KMS-11 (cell line): ENCODE results near the gene PAPPA2.

Experiments
- H2AFZ ChIP-seq: fragments of 200-600 bp; sonication (generic); 2 replicates; pipeline ENCODE4 v1.6.1; 2016; ENCODE audit warnings: antibody characterized with exemption, mixed run types, low read depth
- H3K27ac ChIP-seq: fragments of 200-600 bp; sonication (generic); 2 replicates; pipeline ENCODE4 v1.6.1; 2016; ENCODE audit warnings: mild to moderate bottlenecking, mixed run types
- H3K27me3 ChIP-seq: fragments of 200-600 bp; sonication (generic); 2 replicates; pipeline ENCODE4 v1.6.1; 2017; ENCODE audit warnings: mild to moderate bottlenecking, low read depth, mixed run types, moderate library complexity; ENCODE audit not compliant: insufficient read depth
- H3K36me3 ChIP-seq: fragments of 200-600 bp; sonication (generic); 2 replicates; pipeline ENCODE4 v1.6.1; 2017; ENCODE audit warnings: mild to moderate bottlenecking, mixed run types; ENCODE audit not compliant: insufficient read depth
- H3K4me1 ChIP-seq: fragments of 200-600 bp; sonication (generic); 2 replicates; pipeline ENCODE4 v1.6.1; 2016; ENCODE audit warnings: mild to moderate bottlenecking, low read depth, mixed run types; ENCODE audit not compliant: poor library complexity, severe bottlenecking
- H3K4me2 ChIP-seq: fragments of 200-600 bp; sonication (generic); 2 replicates; pipeline ENCODE4 v1.7.0; 2016; ENCODE audit warnings: mild to moderate bottlenecking, mixed run types
- H3K4me3 ChIP-seq: fragments of 200-600 bp; sonication (generic); IDR thresholded peaks from 2 replicates; pipeline ENCODE4 v1.6.1; 2017; ENCODE audit warnings: low read depth, low read length, mixed read lengths; ENCODE audit not compliant: insufficient read depth
- H3K79me2 ChIP-seq: fragments of 200-600 bp; sonication (generic); 2 replicates; pipeline ENCODE4 v1.6.1; 2016; ENCODE audit warnings: low read depth, mixed run types; ENCODE audit not compliant: insufficient read depth
- H3K9ac ChIP-seq: fragments of 200-600 bp; sonication (generic); 2 replicates; pipeline ENCODE4 v1.6.1; 2016; ENCODE audit warnings: mild to moderate bottlenecking, mixed run types
- H4K20me1 ChIP-seq: fragments of 200-600 bp; sonication (generic); 2 replicates; pipeline ENCODE4 v1.6.1; 2016; ENCODE audit warnings: mild to moderate bottlenecking, mixed run types; ENCODE audit not compliant: insufficient read depth
- TF ChIP-seq, protein P1 (sequence below): fragments of 200-600 bp; sonication (generic); conservative IDR thresholded peaks from 2 replicates; pipeline ENCODE4 v1.6.1; 2017; ENCODE audit warnings: low read depth, mild to moderate bottlenecking, antibody characterized with exemption, low read length, moderate library complexity, mixed read lengths

PAPPA2 gene

DNA sequence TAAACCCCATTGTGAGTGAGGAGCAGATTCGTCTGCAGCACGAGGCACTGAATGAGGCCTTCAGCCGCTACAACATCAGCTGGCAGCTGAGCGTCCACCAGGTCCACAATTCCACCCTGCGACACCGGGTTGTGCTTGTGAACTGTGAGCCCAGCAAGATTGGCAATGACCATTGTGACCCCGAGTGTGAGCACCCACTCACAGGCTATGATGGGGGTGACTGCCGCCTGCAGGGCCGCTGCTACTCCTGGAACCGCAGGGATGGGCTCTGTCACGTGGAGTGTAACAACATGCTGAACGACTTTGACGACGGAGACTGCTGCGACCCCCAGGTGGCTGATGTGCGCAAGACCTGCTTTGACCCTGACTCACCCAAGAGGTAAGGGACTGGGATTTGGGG, 132.2 kb downstream of the PAPPA2 start:
- Histone ChIP-seq H2AFZ (no peak overlapping the region), H3K4me3 (no peak overlapping the region), H3K27me3 (no peaks in the 10 kb centered on the region), H4K20me1 (no peaks in the 10 kb centered on the region), H3K9ac (no peak overlapping the region), H3K4me1 (no peaks in the 10 kb centered on the region), H3K4me2 (no peak overlapping the region), H3K27ac (no peak overlapping the region), H3K79me2 (no peaks in the 10 kb centered on the region), H3K36me3 (no peaks in the 10 kb centered on the region)
- TF ChIP-seq, protein P1, sequence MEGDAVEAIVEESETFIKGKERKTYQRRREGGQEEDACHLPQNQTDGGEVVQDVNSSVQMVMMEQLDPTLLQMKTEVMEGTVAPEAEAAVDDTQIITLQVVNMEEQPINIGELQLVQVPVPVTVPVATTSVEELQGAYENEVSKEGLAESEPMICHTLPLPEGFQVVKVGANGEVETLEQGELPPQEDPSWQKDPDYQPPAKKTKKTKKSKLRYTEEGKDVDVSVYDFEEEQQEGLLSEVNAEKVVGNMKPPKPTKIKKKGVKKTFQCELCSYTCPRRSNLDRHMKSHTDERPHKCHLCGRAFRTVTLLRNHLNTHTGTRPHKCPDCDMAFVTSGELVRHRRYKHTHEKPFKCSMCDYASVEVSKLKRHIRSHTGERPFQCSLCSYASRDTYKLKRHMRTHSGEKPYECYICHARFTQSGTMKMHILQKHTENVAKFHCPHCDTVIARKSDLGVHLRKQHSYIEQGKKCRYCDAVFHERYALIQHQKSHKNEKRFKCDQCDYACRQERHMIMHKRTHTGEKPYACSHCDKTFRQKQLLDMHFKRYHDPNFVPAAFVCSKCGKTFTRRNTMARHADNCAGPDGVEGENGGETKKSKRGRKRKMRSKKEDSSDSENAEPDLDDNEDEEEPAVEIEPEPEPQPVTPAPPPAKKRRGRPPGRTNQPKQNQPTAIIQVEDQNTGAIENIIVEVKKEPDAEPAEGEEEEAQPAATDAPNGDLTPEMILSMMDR: no peak

DNA sequence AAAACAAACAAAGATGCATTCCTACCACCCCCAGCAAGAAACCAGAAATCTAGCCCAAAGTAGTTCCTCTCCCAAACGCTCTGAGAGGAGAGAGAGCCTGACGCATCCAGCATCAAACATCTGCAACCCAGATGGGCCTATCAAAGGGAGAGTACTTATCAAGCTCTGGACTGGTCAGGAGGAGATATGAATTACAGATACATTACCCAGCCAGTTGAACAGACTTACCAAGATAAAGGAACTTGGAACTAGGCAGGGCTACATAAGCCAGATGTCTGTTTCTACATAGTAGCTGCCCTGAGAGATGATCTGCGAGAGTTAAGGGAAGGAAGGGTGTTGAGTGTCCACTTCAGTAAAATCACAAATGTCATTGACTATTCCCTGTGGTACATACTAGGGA, 138.4 kb downstream of the PAPPA2 start:
- Histone ChIP-seq H2AFZ (no peak overlapping the region), H3K4me2 (no peak overlapping the region), H3K27me3 (no peaks in the 10 kb centered on the region), H3K4me3 (no peak overlapping the region), H3K27ac (no peak overlapping the region), H3K79me2 (no peaks in the 10 kb centered on the region), H3K4me1 (no peaks in the 10 kb centered on the region), H3K9ac (no peak overlapping the region), H4K20me1 (no peaks in the 10 kb centered on the region), H3K36me3 (no peaks in the 10 kb centered on the region)
- TF ChIP-seq, protein P1: no peak

DNA sequence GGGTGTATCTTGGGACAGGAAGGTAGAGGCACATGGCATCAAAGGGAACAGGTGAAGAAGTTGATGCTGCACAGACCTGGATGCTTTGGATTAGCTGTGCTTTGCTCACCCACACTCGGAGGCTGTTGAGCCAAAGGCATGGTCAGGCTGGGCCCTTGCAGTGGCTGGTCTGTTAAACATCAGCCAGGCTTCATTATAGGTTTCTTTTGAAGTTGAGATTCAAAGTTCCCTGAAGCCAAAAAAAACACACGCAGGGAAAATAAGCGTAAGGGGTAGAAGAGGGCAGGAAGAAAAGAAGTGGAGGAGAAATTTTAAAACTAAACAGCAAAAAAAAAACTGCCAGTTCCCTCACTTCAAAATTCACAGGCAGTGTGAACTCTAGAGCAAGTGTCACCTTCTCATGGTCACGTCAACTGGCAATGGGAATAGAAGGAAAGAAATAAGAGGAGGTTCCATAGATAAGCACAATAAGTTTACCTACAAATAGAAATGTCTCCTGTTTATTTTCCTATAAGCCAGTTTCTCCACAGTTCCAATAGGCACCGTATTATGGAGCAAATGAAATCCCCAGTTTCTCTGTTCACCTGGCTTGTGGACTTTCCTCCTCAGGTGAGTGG, 139.5 kb downstream of the PAPPA2 start:
- Histone ChIP-seq H3K4me2 (no peak overlapping the region), H4K20me1 (no peaks in the 10 kb centered on the region), H3K27ac (no peak overlapping the region), H3K9ac (no peak overlapping the region), H3K36me3 (no peaks in the 10 kb centered on the region), H3K4me1 (no peaks in the 10 kb centered on the region), H2AFZ (no peak overlapping the region), H3K79me2 (no peaks in the 10 kb centered on the region), H3K4me3 (no peak overlapping the region), H3K27me3 (no peaks in the 10 kb centered on the region)
- TF ChIP-seq, protein P1: no peak

- Histone ChIP-seq H3K27ac (no peak overlapping the region), H3K4me2 (no peak overlapping the region), H3K36me3 (no peaks in the 10 kb centered on the region), H2AFZ (no peak overlapping the region), H3K79me2 (no peaks in the 10 kb centered on the region), H3K4me1 (no peaks in the 10 kb centered on the region), H4K20me1 (no peaks in the 10 kb centered on the region), H3K4me3 (no peak overlapping the region), H3K9ac (no peak overlapping the region), H3K27me3 (no peaks in the 10 kb centered on the region)
- TF ChIP-seq, protein P1: no peak
Observed at GRCh38 chr1:176603696-176604095, 140.7 kb downstream of the PAPPA2 start.
